CD4-positive, alpha-beta T cell treated with Interleukin-12 subunit alpha and Interleukin-12 subunit beta, for 1 hour (primary cell): ENCODE results near the gene AFF2.

ENCODE experiments used
- DNase-seq: peaks from one replicate; pipeline ENCODE4 v3.0.0-alpha.2; 2020

Gene AFF2

DNA sequence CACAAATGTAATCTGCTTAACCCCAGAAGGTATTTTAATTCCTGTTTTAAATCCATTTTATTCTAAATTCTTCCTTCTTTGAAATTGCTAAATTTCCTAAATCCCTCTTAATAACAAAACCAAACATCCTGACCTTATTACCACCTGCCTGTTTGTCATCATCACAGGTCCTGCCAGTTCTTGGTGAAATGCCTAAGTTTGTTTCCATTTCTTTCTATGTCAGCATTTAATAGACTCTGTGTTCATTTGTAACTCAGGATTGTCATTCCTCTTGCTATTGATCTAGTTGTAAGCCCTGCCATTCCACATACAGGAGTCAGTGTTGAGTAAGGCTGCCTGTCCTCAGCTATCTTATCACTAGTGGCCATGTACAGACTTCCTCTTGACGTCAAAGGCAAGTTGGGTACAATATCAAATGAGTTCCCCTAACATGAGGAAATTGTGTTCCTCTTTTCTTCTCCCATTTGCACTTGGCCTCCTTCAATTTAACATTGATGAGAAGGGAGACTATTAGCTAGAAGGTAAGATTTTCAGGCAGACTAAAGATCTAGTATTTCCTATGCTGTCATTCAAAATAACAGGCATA lies 440.1 kb downstream of the AFF2 start:
- DNase-seq = no peak

DNA sequence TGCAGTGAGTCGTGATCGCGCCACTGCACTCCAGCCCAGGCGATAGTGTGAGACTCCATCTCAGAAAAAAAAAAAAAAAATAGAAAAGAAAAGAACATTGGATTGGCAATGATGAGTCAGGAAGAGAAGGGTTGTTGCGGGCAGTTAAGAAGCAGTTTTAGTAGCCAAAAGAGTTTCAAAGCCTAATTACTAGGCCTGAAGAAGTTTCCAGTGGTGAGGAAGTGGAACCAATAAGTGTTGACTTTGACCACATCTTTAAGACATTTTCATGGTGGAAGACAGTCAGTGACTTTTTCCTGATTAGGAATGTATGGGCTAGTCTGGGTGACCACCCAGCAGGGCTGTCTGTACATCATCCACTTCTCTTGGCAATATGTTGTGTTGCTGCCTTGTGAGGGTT lies 442.3 kb downstream of the AFF2 start:
- no peak for DNase-seq

- no peak for DNase-seq
These were observed 447.1 kb downstream of the AFF2 start for GRCh38 chrX:148947399-148947975.

DNA sequence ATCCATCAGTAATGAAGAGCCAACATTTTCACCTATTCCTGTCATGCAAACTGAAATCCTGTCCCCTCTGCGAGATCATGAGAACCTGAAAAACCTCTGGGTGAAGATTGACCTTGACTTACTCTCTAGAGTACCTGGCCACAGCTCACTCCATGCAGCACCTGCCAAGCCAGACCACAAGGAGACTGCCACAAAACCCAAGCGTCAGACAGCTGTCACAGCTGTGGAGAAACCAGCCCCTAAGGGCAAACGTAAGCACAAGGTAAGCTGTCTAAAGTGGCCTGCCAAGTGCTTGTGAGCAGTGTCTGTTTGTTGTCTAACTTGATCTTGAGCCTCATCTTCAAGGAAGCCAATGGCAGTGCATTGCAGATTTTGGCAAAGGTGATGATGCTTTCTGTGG lies 455.9 kb downstream of the AFF2 start:
- DNase-seq = no peak

GRCh38 chrX:148958901-148959300 lies 458.5 kb downstream of the AFF2 start:
- DNase-seq = no peak

DNA sequence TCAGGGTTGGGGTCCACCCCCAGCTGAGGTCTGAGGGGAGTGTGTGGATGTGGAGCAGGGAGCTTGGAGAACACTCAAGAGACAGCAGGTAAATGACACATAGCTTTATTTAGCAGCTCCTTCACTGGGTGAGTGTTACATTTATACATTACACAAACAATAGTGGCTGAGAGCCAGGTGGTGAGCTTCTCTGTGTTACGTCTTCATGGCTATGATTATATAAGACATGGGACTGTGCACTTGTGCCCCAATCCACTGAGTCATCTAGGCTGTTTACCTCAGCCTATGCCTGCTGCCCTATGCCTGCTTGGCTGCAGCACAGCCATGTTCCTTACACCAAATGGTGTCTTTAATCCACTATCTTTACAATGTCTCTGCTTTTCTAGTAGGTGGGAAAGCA lies 459.6 kb downstream of the AFF2 start:
- DNase-seq = no peak

DNA sequence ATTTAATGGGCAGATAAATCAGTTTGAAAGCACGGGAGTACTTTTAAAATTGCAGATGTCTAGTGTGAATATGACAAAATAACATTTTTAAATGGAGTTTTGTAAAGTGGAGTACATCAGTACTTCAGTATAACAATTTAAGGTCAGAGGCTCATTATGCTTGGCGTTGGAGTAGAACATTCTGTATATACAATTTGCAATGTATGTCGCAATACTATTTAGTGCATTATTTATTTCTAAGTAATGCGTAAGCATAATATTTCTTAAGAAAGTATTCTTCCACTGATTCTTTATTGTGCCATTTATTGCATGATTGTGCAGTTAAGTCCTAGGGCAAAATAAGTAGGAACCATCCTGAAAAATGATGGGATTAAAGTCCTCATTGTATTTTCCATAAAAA lies 461.6 kb downstream of the AFF2 start:
- DNase-seq = no peak

DNA sequence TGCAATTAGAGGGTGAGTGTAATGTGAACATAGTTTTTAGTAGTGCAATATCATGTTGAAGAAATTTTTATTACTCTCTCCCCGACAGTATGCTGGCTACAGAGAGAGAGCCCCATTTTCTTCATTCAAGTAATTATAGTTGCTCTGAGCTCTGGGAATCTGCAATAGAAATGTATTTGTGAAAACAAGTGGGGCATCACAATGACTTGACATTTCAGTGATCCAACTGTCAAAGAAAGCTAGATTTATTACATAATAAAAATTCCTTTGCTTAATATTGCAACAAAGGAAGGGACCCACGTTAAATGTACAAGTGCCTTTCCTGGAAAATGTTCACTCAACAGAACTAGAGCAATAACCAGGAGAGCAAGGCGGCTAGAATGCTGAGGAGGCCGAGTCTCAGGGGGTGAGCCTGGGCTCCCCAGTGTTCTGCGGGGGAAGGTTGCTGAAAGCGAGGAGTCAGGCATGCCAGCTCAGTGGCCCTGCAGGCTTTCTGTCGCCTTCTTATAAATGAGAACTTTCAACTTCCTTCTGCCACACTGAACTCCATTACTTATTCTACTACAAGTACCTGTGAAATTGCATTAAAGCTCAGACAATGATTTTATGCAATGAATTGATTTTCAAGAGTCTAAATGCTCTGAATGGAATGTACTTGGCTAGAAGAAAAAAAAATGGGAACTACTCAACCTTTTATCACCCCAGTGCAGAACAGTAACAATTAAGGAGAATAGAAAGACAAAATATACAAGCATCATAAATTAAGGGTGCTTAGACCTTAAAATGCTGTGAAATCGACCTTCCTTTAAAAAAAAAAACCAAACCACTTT lies 476.4 kb downstream of the AFF2 start:
- DNase-seq = no peak

DNA sequence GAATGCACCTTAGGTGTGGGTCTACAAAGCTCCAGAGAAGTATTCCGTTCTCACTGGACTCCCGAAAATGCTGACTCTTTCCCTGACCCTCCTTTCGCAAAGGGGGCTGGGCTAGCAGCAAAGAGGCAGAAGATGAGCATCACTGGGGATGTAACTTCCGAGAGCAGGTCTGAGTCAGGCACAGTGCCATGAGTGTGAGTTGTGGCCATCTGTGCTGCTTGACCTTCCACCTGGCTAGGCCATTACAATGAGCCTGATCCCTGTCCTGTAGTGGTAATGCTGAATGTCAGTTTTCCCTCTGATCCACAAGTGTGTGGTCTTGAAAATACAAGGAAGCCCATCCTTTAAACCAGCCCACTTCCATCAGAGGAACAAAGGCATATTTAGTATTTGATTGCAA lies 479.4 kb downstream of the AFF2 start:
- DNase-seq = no peak

- no peak for DNase-seq
These were observed 483.8 kb downstream of the AFF2 start for GRCh38 chrX:148984238-148984637.

DNA sequence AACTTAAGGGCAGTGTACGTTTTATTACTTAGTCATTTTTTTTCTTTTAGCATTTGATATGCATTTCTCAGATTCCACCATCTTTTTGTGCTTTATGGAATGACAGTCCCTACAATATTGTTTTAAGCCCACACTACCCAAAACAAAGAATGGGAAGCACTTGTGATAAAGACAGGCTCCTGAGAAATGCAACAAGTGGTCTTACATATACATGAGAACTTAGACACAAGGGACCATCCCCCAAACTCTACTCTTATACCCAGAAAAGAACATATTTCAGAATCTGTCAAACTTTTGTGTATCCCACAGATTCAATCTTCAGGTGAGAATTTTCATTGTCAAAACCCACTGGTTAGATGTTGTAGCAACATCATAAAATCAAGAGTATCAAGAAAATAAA lies 491.1 kb downstream of the AFF2 start:
- no peak for DNase-seq

GRCh38 chrX:148995661-148996060 lies 495.2 kb downstream of the AFF2 start:
- DNase-seq = no peak

DNA sequence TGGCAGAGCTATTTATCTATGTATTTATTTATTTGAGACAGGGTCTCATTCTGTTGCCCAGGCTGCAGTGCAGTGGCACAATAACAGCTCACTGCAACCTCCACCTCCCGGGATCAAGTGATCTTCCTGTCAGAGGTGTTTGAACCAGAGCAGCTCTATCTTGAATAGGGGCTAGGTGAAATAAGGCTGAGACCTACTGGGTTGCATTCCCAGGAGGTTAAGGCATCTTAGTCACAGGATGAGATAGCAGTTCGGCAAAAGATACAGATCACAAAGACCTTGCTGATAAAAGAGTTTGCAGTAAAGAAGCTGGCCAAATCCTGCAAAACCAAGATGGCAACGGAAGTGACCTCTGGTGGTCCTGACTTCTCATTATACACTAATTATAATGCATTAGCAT lies 501.9 kb downstream of the AFF2 start:
- DNase-seq = no peak

GRCh38 chrX:149003863-149004660 lies 503.6 kb downstream of the AFF2 start:
- no peak for DNase-seq

DNA sequence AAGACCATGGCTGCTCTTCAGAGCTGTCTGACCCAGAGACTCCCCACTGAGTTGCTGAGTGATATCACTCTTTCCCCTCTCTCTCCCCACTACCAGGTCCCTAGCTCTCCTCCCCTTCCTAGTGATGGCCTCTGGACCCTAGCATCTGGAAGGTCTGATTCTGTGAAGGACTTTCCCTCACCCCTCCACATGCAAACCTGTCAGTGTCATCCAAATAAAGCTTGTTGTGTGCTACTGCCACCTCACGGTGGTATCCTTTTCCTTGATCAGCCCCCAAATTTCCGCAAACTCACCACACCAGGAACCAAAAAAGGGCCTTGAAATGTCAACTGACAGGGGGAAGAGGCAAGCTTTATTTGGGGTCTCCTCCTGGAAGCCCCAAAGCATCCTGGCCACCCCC lies 504.5 kb downstream of the AFF2 start:
- DNase-seq = no peak

GRCh38 chrX:149006235-149006634 lies 505.8 kb downstream of the AFF2 start:
- DNase-seq = no peak

DNA sequence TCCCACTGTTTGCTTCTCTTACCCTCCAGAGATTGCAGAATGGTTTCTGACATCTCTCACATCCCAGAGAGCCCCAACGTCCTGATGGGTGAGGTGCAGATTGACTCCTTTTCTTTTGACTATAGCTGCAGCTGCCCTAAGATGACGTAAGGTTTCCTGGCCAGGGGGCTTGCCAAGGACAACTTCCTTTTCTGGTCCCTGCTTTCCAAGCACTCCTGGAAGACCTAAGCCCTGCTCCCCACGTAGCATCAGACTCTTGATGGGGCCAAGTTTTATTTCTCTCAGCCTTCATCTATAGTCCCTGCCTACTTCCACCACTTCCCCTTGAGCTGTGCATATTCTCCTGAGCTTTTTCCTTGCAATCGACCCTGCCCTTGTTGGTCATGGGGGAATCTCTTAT lies 507.0 kb downstream of the AFF2 start:
- DNase-seq = no peak

- no peak for DNase-seq
These were observed 509.8 kb downstream of the AFF2 start for GRCh38 chrX:149010013-149010852.

GRCh38 chrX:149010853-149011224 lies 510.4 kb downstream of the AFF2 start:
- no peak for DNase-seq

DNA sequence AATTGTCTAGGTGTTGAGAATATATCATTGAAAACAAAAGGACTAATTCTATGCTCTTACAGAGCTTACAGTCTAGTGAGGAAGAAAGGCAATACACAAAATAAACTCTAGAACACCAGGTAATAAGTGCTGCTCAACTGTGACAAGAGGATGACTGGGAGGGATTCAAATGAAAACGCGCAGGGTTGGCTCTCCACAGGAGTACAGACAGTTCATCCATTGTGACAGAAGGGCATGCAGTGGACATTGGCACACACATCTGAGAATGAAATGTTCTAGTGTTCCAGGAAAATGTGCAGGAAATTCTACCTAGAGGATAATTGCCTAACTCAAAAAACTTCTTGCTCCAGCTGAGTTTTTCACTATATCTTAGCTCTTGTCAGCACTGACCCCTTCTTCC lies 512.7 kb downstream of the AFF2 start:
- no peak for DNase-seq

GRCh38 chrX:149021159-149021558 lies 520.7 kb downstream of the AFF2 start:
- no peak for DNase-seq

DNA sequence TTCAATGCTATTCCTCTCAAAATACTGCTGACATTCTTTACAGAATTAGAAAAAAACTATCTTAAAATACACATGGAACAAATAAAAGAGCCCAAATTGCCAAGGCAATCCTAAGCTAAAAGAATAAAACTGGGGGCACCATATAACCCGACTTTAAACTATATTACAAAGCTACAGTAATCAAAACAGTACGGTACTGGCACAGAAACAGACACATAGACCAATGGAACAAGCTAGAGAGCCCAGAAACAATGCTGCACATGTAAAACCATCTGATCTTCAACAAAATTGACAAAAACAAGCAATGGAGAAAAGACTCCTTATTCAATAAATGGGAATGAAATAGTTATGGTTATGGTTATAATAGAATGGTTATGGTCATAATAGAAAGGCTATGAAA lies 522.1 kb downstream of the AFF2 start:
- no peak for DNase-seq

DNA sequence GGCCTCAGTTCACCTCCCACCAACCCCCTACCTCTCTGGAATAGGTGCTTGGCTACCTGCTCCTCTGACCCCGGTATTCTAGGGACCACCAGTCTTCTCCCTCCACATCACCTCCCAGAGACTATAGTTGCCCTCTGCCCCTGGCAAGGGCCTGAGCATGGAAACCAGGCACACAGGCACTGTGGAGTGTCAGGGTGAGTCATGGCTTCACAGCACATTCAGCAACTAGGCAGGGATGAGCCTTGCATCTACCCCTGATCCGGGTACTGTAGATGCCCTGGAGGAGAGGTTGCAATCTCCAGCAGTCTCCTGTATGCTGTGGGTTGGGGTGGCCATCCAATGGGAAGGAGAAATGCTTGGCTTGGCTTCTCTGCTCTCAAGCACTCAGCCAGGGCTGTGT lies 532.0 kb downstream of the AFF2 start:
- DNase-seq = no peak
